HG03354 (cell line): ENCODE data around the gene PRR23B.
"Not testable (repeated sequence)": the region's sequence is repeated elsewhere in the genome, so short reads cannot be mapped to it uniquely, and the experiment has no call there.

ENCODE experiments used
- ATAC-seq: cut with Tn5 transposase; IDR thresholded peaks from one replicate; pipeline ENCODE4 v1.9.1; 2021; ENCODE audit warnings: mild to moderate bottlenecking; ENCODE audit not compliant: unreplicated experiment, poor library complexity, severe bottlenecking

Gene PRR23B

DNA sequence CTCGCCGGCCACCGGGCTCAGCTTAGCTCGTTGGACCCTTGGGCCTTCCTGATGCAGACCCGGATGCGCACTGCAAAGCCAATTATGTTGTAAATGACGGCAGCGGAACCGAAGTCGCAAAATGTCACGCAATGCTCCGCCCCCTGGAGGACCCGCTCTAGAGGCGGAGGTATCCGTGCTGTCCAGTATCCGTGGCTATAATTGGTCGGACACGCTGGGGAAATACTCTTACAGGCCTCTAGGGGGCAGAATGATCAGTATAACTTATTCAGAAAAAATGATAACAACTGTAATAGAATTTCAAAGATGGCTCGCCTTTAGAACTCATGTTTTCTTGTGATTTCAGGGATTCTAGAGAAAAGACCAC lies at the start of gene PRR23B:
PRR23B (minus strand) TSS at position 59 of the 367 bp plus-strand sequence. CDS start 265 bp downstream, outside the sequence.
- no peak for ATAC-seq

DNA sequence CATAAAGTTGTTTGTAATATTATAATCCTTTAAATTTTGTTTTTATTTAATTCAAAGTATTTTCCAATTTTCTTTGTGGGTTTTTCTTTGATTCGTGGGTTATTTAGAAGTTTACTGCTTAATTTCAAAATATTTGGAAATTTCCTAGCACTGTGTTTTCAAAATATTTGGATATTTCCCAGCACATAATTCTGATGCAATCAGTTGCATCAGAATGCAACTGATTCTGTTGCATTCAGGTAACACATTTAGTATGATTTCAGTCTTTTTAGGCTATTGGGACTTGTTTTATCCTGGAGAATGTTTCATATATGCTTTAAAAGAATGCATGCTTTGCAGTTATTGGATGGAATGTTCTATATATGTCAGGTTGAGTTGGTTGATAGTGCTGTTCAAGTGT lies 42.2 kb upstream of the PRR23B start:
- ATAC-seq, result no peak

DNA sequence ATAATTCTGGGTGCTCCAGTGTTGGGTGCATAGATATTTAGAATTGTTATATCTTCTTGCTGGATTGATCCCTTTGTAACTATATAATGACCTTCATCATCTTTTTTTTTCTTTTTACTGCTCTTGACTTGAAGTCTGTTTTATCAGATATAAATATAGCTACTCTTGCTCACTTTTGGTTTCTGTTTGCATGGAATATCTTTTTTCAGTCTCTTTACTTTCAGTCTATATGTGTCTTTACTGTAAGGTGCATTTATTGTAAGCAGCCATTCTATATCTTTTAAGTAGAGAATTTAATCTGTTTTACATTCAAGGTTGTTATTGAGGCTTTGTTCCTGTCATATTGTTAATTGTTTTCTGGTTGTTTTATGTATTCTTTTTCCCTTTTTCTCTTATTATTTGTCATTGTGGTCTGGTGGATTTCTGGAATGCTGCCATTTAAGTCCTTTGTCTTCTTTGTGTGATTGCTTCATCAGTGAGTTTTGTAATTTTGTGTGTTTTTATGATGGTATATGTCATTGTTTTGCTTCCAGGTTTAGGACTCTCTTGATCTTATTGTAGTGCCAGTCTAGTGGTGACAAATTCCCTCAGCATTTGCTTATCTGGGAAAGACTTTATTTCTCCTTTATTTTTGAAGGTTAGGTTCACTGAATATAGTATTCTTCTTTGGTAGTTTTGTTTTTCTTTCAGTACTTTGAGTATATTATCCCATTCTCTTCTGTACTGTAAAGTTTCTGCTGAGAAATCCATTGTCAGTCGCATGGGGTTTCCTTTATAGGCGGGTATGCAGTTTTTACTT lies 32.3 kb upstream of the PRR23B start:
- ATAC-seq, result no peak

DNA sequence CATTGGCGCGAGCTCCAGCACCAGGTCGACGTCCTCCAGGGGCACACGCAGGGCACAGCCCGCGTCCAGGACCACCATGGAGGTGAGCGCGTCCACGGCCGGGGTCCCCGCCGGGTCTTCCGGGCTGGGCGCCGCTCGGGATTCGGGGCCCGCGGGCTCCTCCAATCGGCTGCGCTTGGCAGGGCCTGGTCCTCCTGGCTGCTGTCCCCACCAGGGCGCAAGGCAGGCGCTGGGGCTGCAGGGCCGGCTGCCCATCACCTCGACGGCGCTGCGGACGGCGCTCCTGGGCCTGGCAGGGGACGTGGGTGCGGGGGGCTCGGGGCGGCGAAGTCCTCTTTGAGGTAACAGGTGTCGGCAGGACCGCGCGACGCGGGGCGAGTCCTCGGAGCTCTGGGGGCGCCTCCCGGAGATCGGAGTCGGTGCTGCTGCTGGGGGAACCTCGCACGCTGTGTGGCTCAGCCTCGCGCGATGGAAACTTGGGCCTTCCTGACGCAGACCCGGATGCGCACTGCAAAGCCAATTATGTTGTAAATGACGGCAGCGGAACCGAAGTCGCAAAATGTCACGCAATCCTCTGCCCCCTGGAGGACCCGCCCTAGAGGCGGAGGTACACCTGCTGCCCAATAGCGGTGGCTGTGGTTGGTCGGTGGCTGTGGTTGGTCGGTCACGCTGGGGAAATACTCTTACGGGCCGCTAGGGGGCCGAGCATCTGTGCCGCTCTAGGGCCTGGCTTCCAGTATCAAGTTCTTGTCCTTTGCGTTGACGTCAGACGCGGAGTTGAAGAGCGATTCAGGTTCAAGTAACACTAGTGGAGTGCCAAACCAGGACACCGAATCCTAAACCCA lies 23.9 kb upstream of the PRR23B start, which contains the start of gene PRR23C:
PRR23C (minus strand) TSS at position 527 of the 845 bp plus-strand sequence; CDS start at position 255, 272 bp downstream.
- no peak for ATAC-seq

DNA sequence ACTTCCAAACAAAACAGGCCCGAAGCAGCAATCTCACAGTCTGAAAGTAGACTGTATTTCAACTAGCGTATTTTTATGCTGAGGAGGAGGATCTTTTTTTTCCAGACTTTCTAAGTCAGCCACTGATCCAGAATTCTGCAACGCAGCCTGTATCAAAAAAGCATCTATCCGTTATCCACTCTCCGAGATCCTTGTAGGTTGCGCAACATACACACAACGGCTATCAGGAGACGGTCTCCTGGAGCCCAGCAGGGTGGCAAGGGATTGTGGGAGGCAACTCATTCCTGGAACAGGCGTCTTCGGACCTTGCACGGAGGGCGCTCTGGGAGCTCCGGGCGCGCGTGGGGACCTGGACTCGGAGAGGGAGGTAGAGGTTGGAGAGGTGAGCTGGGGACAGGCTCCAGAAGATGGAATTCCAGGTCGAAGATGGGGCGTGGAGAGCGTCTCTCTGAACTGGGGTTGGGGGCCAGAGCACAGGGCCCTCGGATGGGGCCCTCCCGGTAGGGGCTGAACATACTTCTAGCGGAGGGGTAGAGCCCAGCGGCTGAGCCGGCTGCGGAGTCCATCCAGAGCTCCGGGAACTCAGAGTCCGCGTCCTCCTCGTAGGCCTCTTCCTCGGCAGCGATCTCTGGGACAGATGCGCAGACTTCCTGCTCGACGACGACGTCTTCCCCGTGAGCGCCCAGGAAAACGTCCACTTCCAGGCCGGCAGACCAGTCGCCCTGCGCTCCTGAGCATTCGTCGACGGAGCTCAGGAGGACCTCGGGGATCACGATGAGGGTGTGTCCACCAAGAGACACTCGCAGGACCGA lies 23.0 kb upstream of the PRR23B start:
- no peak for ATAC-seq

DNA sequence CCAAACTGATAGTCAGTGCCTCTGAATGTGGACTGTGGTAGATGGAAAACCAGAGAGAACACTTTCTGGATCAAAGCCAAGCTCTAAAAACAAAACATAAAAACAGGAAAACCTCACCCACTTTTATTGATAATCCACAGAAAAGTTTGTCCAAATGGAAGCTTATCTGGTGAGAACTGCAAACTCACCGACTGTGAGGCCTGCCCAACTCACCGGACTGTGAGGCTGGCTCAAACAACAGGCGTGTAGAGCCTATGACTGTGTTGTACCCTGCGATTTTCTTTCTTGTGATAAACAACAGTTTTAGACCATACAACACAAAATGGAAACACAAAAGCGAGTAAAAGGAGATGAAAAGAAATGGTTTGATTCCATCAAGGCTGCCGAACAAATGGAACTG lies 16.8 kb upstream of the PRR23B start:
- ATAC-seq, result no peak

DNA sequence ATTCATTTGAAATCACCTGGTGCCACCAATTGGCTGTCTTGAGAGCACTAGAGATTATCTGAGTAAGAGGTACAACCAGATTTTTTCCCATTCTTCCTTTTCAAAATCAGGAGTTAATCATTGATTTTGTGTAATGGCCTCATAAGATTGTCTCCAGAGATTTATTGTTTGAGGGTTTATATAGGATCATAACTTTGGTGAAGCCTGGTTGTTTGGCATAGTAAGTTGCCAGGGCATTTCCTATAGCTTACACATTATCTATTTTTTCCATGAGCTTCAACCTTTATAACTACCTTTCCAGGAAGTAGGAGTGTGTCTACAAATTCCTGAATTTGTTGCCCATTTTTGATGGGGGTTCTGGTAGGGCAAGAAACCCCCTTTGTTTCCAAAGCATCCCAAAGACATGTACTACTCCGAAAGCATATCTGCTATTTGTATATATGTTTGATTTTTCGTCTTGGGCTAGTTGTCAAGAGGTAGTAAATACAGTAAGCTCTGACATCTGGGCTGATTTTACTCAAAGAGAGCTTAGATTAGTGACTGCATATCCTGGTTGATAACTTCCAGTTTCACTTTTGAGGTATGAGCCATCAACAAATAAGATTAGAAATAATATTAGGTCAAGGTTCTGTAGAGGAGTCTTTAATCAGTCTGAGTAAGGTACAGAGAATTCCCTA lies 11.7 kb upstream of the PRR23B start:
- no peak for ATAC-seq

DNA sequence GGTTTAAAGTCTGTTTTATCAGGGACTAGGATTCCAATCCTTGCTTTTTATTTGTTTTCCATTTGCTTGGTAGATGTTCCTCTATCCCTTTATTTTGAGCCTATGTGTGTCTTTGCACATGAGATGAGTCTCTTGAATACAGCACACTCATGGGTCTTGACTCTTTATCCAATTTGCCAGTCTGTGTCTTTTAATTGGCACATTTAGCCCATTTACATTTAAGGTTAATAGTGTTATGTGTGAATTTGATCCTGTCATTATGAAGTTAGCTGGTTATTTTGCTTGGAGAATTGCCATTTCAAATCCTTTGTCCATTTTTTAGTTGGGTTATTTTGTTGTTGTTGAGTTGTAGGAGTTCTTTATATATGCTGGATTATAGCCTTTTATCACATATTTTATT lies 9.8 kb upstream of the PRR23B start:
- not testable (repeated sequence) for ATAC-seq

DNA sequence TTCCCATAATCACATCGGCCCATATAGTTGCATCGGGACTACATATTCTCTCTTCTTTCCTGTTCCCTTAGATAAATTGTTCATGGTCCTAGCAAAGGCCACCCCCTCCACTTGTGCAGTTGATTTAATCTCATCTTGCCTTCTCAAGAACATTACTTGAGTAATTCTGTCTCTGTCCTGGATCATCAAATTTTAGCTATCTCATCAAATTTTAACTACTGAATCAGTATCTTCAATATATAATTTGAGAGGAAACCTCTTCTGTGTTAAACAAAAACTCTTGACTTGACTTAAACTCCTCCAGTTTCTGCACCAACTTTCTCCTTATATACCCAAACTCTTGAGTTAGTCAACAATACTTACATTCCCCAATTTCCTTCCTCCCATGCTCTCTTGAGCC lies 4.2 kb upstream of the PRR23B start:
- ATAC-seq, result no peak

DNA sequence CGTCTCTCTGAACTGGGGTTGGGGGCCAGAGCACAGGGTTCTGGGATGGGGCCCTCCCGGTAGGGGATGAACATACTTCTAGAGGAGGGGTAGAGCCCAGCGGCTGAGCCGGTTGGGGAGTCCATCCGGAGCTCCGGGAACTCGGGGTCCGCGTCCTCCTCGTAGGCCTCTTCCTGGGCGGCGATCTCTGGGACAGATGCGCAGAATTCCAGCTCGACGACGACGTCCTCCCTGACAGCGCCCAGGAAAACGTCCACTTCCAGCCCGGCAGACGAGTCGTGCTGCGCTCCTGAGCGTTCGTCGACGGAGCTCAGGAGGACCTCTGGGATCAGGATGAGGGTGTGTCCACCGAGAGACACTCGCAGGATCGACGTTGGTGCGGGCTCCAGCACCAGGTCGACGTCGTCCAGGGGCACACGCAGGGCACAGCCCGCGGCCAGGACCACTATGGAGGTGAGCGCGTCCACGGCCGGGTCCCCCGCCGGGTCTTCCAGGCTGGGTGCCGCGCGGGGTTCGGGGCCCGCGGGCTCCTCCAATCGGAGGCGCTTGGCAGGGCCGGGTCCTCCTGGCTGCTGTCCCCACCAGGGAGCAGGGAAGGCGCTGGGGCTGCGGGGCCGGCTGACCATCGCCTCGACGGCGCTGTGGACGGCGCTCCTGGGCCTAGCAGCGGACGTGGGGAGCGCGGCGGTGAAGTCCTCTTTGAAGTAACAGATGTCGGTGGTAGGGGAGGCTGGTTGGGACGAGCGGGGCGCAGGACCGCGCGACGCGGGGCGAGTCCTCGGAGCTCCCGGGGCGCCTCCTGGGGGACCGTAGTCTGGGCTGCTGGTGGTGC lies 474 bp downstream of the PRR23B start:
- ATAC-seq, result no peak

DNA sequence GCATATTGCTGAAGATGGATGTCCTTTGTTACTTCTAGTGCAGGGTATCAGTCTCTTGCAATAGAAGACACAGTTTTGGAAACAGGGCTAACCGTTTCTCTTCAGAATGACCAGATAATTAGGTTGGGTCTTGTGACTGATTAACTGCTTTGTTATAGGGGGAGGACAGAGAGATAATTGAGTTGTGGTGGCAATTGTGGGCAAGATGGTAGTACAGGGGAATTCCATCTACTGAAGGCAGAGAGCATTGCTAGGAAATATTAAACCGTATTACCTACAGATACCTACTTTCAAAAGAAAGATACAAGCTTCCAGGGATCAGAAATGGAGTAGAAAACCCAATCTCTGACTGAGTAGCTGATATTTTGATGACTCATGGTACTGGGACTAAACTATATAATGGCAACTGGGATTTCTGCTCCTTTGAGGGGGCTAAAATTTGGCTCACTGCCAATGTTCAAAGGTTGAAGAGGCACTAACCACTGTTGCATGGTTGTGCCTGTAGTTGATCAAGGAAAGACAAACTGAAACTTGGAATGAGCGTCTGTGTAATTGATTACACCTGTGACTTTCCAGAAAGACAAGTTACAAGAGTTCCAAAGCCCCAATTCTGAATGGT lies 4.2 kb downstream of the PRR23B start:
- ATAC-seq, result no peak

DNA sequence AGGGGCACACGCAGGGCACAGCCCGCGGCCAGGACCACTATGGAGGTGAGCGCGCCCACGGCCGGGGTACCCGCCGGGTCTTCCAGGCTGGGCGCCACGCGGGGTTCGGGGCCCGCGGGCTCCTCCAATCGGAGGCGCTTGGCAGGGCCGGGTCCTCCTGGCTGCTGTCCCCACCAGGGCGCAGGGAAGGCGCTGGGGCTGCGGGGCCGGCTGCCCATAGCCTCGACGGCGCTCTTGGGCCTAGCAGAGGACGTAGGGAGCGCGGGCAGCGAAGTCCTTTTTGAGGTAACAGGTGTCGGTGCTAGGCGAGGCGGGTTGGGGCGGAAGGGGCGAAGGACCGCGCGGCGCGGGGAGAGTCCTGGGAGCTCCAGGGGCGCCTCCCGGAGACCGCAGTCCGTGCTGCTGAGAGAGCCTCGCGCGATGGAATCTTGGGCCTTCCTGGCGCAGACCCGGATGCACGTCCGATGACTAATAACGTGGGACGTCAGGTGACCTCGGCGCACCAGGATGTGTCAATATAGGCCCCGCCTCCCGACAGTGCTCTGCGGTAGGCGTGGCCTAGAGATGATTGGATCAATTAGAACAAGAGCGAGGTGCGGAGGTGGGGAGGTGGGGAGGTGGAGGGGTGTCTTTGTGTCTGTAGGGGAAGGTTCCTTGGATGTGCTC lies 14.5 kb downstream of the PRR23B start, which contains the start of gene PRR23A:
PRR23A (minus strand) TSS at position 218 of the 666 bp plus-strand sequence; CDS start at position 218, 0 bp downstream.
- no peak for ATAC-seq

DNA sequence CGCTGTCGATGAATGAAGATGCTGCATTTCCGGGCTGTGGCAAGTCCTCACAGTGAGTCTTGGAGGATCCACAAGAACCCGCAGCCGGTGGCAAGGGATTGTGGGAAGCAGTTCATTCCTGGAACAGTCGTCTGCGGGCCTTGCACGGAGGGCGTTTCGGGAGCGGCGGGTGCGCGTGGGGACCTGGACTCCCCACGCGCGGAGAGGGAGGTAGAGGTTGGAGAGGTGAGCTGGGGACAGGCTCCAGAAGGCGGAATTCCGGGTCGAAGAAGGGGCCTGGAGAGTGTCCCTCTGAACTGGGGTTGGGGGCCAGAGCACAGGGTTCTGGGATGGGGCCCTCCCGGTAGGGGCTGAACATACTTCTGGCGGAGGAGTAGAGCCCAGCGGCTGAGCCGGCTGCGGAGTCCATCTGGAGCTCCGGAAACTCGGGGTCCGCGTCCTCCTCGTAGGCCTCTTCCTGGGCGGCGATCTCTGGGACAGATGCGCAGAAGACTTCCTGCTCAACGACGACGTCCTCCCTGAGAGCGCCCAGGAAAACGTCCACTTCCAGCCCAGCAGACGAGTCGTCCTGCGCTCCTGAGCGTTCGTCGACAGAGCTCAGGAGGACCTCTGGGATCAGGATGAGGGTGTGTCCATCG lies 15.3 kb downstream of the PRR23B start:
- ATAC-seq, result no peak

DNA sequence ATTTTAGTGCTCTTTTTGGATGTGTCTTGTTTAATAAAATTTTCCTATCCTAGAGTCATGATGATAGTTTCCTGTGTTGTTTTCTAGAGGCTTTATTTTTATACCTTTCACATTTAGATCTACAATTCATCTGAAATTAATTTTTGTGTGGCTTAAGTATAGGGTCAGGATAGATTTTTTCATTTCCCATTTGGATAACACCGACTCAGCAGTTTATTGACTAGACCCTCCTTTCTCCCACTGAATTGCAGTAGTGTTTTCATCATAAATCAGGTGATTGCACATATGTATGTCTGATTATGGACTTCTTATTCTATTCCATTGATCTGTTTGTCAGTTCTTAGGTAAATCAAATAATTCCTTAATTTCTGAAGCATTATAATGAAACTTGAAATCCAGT lies 25.0 kb downstream of the PRR23B start:
- ATAC-seq, result no peak

DNA sequence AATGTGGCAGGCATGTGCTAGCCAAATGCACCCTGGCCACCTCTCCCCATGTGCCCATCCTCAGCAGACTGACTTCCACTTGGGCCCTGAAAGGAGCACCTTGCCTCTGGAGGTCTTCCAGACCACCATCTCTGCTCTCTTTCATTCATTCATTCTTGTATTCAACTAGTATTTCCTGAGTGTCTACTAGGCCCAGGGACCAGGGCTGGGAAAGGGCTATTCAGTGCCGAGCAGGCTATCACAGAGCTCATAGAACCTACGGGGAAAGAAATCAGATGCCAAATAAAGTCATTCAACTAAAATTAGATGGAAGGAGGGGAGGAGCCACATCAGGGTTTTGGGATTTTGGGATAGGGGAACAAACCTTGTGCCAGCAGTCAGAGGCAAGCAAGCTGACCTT lies 33.5 kb downstream of the PRR23B start:
- ATAC-seq, result no peak

DNA sequence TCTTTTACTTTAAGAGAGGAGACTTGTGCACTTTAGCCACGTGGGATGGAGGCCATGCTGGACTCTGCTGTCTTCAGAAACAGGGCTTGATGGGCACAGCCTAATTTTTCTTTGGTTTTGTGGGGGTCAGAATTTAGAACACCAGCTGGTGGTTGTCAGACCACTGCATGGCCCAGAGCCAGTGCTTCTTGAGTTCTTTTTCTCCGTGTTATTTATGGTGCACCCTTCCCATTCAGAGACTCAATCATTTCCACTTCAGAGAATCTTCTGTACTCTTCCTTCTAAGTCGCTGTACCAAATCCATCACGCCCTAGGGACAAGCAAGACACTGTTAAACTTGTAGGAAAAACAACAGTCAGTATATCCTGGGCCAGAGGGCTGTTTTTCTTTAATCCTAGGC lies 34.8 kb downstream of the PRR23B start:
- ATAC-seq, result no peak

DNA sequence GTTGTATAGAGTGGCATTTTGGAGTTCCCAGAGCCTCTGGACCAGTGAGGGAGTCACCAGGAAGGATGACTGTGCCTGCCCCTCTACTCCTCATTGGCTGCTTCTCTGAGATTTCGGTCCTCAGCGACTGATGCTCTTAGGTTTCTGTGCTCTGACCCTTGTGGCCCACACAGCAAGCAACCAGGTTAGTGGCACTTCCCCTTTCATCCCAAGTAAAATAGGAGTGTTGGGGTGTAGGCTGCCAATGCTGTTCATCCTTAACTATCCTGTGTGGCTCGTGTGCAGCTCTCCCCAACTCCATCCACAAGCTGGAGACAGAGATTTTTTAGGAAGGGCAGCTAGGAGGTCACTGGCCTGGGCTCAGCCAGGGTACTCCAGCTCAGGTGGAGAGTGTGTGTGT lies 35.9 kb downstream of the PRR23B start:
- ATAC-seq, result no peak
